Activated CD4-positive, alpha-beta memory T cell treated with anti-CD3 and anti-CD28 coated beads for 36 hours (primary cell): ENCODE data around the gene SLC22A15. TPM values are rescaled to one million over a fixed set of nuclear protein-coding genes. Genes with fewer than 3 reads are reported as not detected.
"Not testable (repeated sequence)": the region's sequence is repeated elsewhere in the genome, so short reads cannot be mapped to it uniquely, and the experiment has no call there.

Experiments
- CTCF ChIA-PET: fragments of 350-600 bp; sonication (Branson Sonifier 250); formaldehyde crosslinking; loops from one replicate; lab custom pipeline; 2021; ENCODE audit warnings: antibody characterized with exemption, inconsistent platforms; lab: Charles Lee
- POLR2A ChIA-PET: fragments of 350-600 bp; sonication (Branson Sonifier 250); formaldehyde crosslinking; loops from one replicate; lab custom pipeline; 2021; ENCODE audit warnings: antibody characterized with exemption; lab: Charles Lee
- DNase-seq: peaks from one replicate; pipeline ENCODE4 v3.0.0-alpha.2; 2020
- H3K27ac Mint-ChIP-seq: one replicate; pipeline ENCODE4 v1.8.0; 2021; ENCODE audit warnings: mixed read lengths
- H3K27me3 Mint-ChIP-seq: one replicate; pipeline ENCODE4 v1.8.0; 2021; ENCODE audit warnings: mixed read lengths
- H3K36me3 Mint-ChIP-seq: one replicate; pipeline ENCODE4 v1.8.0; 2021; ENCODE audit warnings: mixed read lengths
- H3K4me1 Mint-ChIP-seq: one replicate; pipeline ENCODE4 v1.8.0; 2021; ENCODE audit warnings: low read depth, mixed read lengths
- H3K4me3 Mint-ChIP-seq: one replicate; pipeline ENCODE4 v1.8.0; 2021; ENCODE audit warnings: mild to moderate bottlenecking, mixed read lengths
- H3K9me3 Mint-ChIP-seq: one replicate; pipeline ENCODE4 v1.8.0; 2021; ENCODE audit warnings: mixed read lengths
- intact Hi-C: fragments of 100-400 bp; cut with micrococcal nuclease; formaldehyde crosslinking; loops from one replicate; pipeline ENCODE4 v1.15.1; 2023
- total RNA-seq, 2 experiments: library from RNA; stranded (reverse); gene quantifications; one replicate each; pipeline ENCODE4 v1.2.3, GENCODE V29; 2021

Gene SLC22A15
- total RNA-seq, 2 experiments from 2014 or later: 0.69 to 1.7 TPM

GRCh38 chr1:115983584-115983983, 7.3 kb downstream of the SLC22A15 start:
- Mint-ChIP-seq H3K4me3 (no peak overlapping the region), H3K4me1 (no peaks in the 10 kb centered on the region), H3K27ac (no peak overlapping the region), H3K27me3 (peaks cover 2% of the 10 kb centered on the region), H3K9me3 (no peaks in the 10 kb centered on the region), H3K36me3 (no peaks in the 10 kb centered on the region)
- DNase-seq: no peak
- ChIA-PET POLR2A (no interaction called here), CTCF (interaction anchor here (1.3 to 3.0 kb wide), 5 partner anchors 8 to 179 kb away, joined by 3 to 9 read pairs (median 5); no protein-coding TSS in a partner anchor)
- intact Hi-C loops: no loop called here

- no peak overlapping the region for H3K4me3 Mint-ChIP-seq
- no peaks in the 10 kb centered on the region for H3K9me3 Mint-ChIP-seq
- H3K27ac Mint-ChIP-seq: no peak overlapping the region
- peaks cover 2% of the 10 kb centered on the region for H3K4me1 Mint-ChIP-seq
- no peak for DNase-seq
- POLR2A ChIA-PET: no interaction called here
- intact Hi-C loops: no loop called here
- no peaks in the 10 kb centered on the region for H3K36me3 Mint-ChIP-seq
- CTCF ChIA-PET: interaction anchor here (0.5 to 1.3 kb wide), 3 partner anchors 14 to 1525 kb away, joined by 3 read pairs; no protein-coding TSS in a partner anchor
- H3K27me3 Mint-ChIP-seq: no peaks in the 10 kb centered on the region
Observed at GRCh38 chr1:115987623-115988022, 11.3 kb downstream of the SLC22A15 start.

- Mint-ChIP-seq H3K27me3 (no peaks in the 10 kb centered on the region), H3K4me1 (peaks cover 2% of the 10 kb centered on the region), H3K27ac (no peak overlapping the region), H3K36me3 (no peaks in the 10 kb centered on the region), H3K9me3 (no peaks in the 10 kb centered on the region), H3K4me3 (no peak overlapping the region)
- CTCF ChIA-PET: interaction anchor here (0.6 to 1.3 kb wide), 2 partner anchors 8 to 183 kb away, joined by 3 read pairs; no protein-coding TSS in a partner anchor
- intact Hi-C loops: no loop called here
- POLR2A ChIA-PET: no interaction called here
- DNase-seq: no peak
Observed at GRCh38 chr1:115988953-115989352, 12.6 kb downstream of the SLC22A15 start.

GRCh38 chr1:115989699-115990098, 13.4 kb downstream of the SLC22A15 start:
- Mint-ChIP-seq H3K4me1 (peaks cover 2% of the 10 kb centered on the region), H3K36me3 (no peaks in the 10 kb centered on the region), H3K27me3 (no peaks in the 10 kb centered on the region), H3K4me3 (no peak overlapping the region), H3K27ac (no peak overlapping the region), H3K9me3 (no peaks in the 10 kb centered on the region)
- ChIA-PET POLR2A (no interaction called here), CTCF (interaction anchor here (0.6 to 2.9 kb wide), 2 partner anchors 8 to 9 kb away, joined by 3 to 10 read pairs; no protein-coding TSS in a partner anchor)
- no peak for DNase-seq
- intact Hi-C loops: no loop called here

- no peak for DNase-seq
- peaks cover 2% of the 10 kb centered on the region for H3K4me1 Mint-ChIP-seq
- H3K9me3 Mint-ChIP-seq: peaks cover 2% of the 10 kb centered on the region
- intact Hi-C loops: no loop called here
- ChIA-PET POLR2A (no interaction called here), CTCF (interaction anchor here (1.2 to 2.9 kb wide), 3 partner anchors 9 to 28 kb away, joined by 3 to 10 read pairs (median 9); no protein-coding TSS in a partner anchor)
- H3K36me3 Mint-ChIP-seq: no peaks in the 10 kb centered on the region
- H3K27me3 Mint-ChIP-seq: no peaks in the 10 kb centered on the region
- H3K4me3 Mint-ChIP-seq: no peak overlapping the region
- no peak overlapping the region for H3K27ac Mint-ChIP-seq
Observed at GRCh38 chr1:115991909-115992308, 15.6 kb downstream of the SLC22A15 start.

- POLR2A ChIA-PET, H3K4me1 Mint-ChIP-seq, H3K27ac Mint-ChIP-seq, H3K27me3 Mint-ChIP-seq, intact Hi-C loops, H3K4me3 Mint-ChIP-seq, DNase-seq, CTCF ChIA-PET: not testable (repeated sequence)
- H3K36me3 Mint-ChIP-seq: peaks cover 18% of the 10 kb centered on the region
- peaks cover 35% of the 10 kb centered on the region for H3K9me3 Mint-ChIP-seq
Observed at GRCh38 chr1:115997921-115998320, 21.6 kb downstream of the SLC22A15 start.

GRCh38 chr1:116001739-116002487, 25.6 kb downstream of the SLC22A15 start:
- no peak overlapping the region for H3K27ac Mint-ChIP-seq
- POLR2A ChIA-PET: no interaction called here
- peaks cover 11% of the 10 kb centered on the region for H3K4me1 Mint-ChIP-seq
- no peak for DNase-seq
- peaks cover 18% of the 10 kb centered on the region for H3K36me3 Mint-ChIP-seq
- no peaks in the 10 kb centered on the region for H3K27me3 Mint-ChIP-seq
- H3K4me3 Mint-ChIP-seq: no peak overlapping the region
- H3K9me3 Mint-ChIP-seq: peaks cover 32% of the 10 kb centered on the region
- CTCF ChIA-PET: interaction anchor here (0.6 to 1.6 kb wide), 3 partner anchors 14 to 286 kb away, joined by 3 to 6 read pairs (median 3); no protein-coding TSS in a partner anchor
- intact Hi-C loops: no loop called here

- DNase-seq: no peak
- peaks cover 23% of the 10 kb centered on the region for H3K9me3 Mint-ChIP-seq
- peaks cover 13% of the 10 kb centered on the region for H3K36me3 Mint-ChIP-seq
- H3K4me3 Mint-ChIP-seq: no peak overlapping the region
- POLR2A ChIA-PET: no interaction called here
- intact Hi-C loops: no loop called here
- H3K27me3 Mint-ChIP-seq: no peaks in the 10 kb centered on the region
- no peak overlapping the region for H3K27ac Mint-ChIP-seq
- CTCF ChIA-PET: no interaction called here
- H3K4me1 Mint-ChIP-seq: peaks cover 11% of the 10 kb centered on the region
Observed at GRCh38 chr1:116002781-116003420, 26.6 kb downstream of the SLC22A15 start.

GRCh38 chr1:116003823-116004222, 27.5 kb downstream of the SLC22A15 start:
- Mint-ChIP-seq H3K4me1 (peaks cover 11% of the 10 kb centered on the region), H3K27ac (no peak overlapping the region), H3K36me3 (peaks cover 4% of the 10 kb centered on the region), H3K4me3 (no peak overlapping the region), H3K9me3 (peaks cover 13% of the 10 kb centered on the region), H3K27me3 (no peaks in the 10 kb centered on the region)
- intact Hi-C loops: no loop called here
- CTCF ChIA-PET: no interaction called here
- DNase-seq: no peak
- POLR2A ChIA-PET: no interaction called here

GRCh38 chr1:116006486-116006964, 30.2 kb downstream of the SLC22A15 start:
- H3K36me3 Mint-ChIP-seq: no peaks in the 10 kb centered on the region
- no peak for DNase-seq
- H3K9me3 Mint-ChIP-seq: peaks cover 2% of the 10 kb centered on the region
- intact Hi-C loops: no loop called here
- peaks cover 11% of the 10 kb centered on the region for H3K4me1 Mint-ChIP-seq
- no peaks in the 10 kb centered on the region for H3K27me3 Mint-ChIP-seq
- CTCF ChIA-PET: interaction anchor here (0.7 to 1.0 kb wide), 3 partner anchors 14 to 116 kb away, joined by 3 to 4 read pairs (median 3); no protein-coding TSS in a partner anchor
- peak overlapping the region; percentile 57 for H3K27ac Mint-ChIP-seq
- peak overlapping the region; percentile 60 for H3K4me3 Mint-ChIP-seq
- POLR2A ChIA-PET: no interaction called here

GRCh38 chr1:116008656-116009390, 32.5 kb downstream of the SLC22A15 start:
- Mint-ChIP-seq H3K27me3 (no peaks in the 10 kb centered on the region), H3K27ac (no peak overlapping the region), H3K4me3 (no peak overlapping the region), H3K9me3 (no peaks in the 10 kb centered on the region), H3K4me1 (peaks cover 11% of the 10 kb centered on the region), H3K36me3 (no peaks in the 10 kb centered on the region)
- ChIA-PET POLR2A (no interaction called here), CTCF (no interaction called here)
- DNase-seq: no peak
- intact Hi-C loops: no loop called here

- no peaks in the 10 kb centered on the region for H3K4me1 Mint-ChIP-seq
- POLR2A ChIA-PET: no interaction called here
- no peak overlapping the region for H3K27ac Mint-ChIP-seq
- DNase-seq: no peak
- intact Hi-C loops: no loop called here
- H3K9me3 Mint-ChIP-seq: no peaks in the 10 kb centered on the region
- no peaks in the 10 kb centered on the region for H3K36me3 Mint-ChIP-seq
- CTCF ChIA-PET: no interaction called here
- H3K27me3 Mint-ChIP-seq: no peaks in the 10 kb centered on the region
- H3K4me3 Mint-ChIP-seq: no peak overlapping the region
Observed at GRCh38 chr1:116012716-116013115, 36.4 kb downstream of the SLC22A15 start.
